ENCODE results near the gene KLF15.

KLF15 gene

GRCh38 chr3:126357295-126358037 lies at the start of gene KLF15:
TSS of gene KLF15 (minus strand) at chr3:126357408. CDS start at chr3:126352922, 4,486 bp downstream.
- peak; percentile 26 for DNase-seq (ENCODE audit: low read depth)

- no peak for DNase-seq (ENCODE audit: low read depth)
Measured at GRCh38 chr3:126406389-126407296, 49.4 kb upstream of the KLF15 start.

DNA sequence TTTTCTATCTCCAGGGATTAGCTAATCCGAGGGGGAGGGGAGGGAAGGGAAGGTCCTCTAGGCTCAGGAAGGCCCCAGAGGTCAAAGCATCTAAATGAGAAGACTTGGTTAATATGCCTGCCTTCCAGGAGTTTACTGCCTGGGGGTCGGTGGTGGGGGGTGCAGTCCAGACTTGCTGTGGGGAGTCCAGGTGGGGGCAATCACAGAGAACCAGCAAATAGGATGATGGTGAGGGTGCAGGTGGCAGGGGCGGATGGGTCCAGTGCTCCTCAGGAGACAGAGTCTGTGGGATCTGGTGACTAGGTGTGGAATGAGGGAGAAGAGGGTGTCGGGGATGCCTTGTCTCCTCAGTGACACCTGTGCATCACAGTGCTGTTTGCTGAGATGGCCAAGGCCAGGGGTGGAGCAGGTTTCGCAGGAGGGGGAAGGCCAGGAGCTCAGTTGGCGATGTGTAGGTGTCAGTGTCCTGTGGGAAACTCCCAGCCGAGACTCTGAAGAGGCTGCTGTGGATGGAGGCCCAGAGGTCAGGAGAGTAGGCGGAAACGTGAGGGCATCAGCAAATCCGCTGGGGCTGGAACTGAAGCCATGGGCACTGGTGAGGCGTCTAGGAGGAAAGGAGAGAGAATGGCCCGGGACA lies 45.6 kb upstream of the KLF15 start:
- DNase-seq (ENCODE audit: low read depth) = no peak

DNA sequence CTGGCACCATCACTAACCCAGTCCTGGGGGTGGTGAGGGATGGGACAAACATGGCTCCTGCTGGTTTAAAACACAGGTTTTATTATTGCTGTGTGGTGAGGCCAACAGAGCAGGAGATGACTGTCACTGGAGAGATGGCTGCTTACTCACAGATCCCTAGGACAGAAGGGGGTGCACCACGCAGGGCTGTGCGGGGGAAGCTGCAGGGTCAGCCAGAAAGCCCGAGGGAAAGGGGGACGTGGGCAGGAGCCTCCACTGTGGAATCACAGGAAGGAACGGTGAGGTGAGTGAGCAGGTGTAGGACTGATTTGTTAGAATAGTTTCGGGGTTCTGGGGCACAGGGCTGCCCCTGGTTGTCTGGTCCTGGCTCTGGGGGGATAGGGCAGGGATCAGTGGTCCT lies 45.0 kb upstream of the KLF15 start:
- DNase-seq (ENCODE audit: low read depth) = no peak

- no peak for DNase-seq (ENCODE audit: low read depth)
Measured at GRCh38 chr3:126401611-126402160, 44.5 kb upstream of the KLF15 start.

DNA sequence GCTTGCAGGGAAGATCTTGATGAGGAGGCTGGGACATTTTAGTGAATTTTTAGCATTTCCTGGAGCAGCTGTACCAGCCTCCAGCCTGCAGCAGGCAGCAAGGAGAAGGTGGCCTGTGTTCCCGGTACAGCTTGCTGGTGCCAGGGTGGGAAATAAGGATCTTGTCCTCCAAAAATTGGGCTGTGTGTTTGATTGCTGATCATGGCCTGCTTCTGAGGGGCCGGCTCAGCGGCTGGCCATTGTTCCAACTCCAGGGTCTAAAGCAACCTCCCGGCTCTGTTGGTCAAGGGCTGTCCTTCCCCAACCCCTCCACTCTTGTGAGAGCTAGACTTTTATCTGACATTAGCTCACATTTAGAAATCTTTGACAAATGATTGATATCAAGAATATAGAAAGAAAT lies 42.5 kb upstream of the KLF15 start:
- no peak for DNase-seq (ENCODE audit: low read depth)

- no peak for DNase-seq (ENCODE audit: low read depth)
Measured at GRCh38 chr3:126399351-126399735, 42.1 kb upstream of the KLF15 start.

DNA sequence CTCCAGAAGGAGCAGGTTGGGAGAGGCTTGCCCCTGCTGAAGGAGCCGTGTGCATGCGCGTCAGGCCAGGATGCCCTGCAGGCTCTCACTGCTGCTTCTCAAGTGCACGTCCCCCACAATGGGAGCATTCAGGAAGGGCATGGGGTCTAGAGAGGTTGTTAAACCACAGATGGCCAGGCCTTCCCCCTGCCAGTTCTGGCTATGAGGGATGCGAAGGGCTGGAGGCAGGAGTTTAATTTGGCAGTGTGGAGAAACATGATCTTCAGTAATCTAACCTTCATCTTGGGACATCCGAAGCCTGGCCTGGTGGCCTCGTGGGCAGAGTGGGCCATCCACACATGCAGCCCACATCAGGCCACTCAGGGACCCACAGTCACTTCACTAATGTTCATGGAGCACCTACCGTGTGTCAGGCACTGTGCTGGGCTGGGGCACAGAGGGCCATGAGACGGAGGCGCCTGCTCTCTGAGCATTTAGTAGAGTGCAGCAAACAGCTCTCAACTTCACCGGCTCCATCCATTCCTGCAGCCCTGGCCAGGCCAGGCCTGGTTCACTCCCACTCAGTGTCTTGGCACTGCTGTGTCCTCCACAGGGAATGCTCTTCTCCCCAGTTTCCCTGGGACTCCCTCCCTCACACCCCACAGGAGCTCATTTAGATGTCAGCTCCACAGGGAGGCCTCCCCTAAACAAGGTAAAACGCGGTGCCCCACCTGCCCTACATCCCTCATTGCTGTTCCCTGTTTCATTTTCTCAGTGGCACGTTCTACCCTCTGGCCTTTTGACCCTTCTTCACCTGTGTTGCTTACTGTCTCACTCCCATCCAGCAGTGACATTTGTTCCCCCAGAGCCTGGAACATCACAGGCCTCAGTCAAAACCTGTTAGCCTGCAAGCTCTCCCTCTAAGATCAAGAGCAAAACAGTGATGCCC lies 41.5 kb upstream of the KLF15 start:
- DNase-seq (ENCODE audit: low read depth) = no peak

DNA sequence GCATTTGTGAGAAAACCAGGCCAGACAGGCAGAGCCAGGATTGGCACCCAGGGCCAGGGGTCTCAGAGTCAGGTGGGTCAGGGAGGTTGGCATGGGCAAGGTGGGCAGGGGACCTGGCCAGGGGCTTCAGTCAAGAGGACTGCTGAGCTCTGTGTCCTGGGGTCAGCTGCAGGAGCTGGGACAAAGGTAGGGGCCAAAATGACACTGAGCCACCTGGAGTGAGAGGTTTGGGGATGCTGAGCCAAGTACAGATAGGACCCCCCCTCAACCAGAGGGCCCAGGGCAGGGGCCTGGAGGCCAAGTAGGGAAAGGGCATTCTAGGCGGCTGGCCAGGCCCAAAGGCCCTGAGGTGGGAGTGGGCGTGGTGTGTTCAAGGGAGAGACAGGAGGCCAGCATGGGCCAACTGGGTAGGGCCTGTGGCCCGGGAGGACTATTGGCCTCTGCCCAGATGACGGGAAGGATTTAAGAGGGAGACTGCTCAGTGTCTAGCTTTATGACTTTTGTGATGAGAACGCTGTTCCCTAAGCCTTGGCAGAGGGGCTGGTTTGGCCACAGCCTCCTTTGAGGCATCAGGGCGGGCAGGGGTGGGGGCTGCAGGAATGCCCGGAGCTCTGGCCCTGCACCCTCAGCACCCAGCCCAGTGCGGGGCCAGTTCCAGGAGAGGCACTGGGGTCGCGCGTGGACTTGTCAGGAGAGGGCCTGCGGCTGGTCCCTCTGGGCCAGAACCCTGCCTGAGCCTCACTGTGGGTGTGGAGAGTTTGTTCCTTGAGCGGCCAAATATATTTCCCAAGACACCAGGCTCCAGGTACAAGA lies 40.6 kb upstream of the KLF15 start:
- no peak for DNase-seq (ENCODE audit: low read depth)

DNA sequence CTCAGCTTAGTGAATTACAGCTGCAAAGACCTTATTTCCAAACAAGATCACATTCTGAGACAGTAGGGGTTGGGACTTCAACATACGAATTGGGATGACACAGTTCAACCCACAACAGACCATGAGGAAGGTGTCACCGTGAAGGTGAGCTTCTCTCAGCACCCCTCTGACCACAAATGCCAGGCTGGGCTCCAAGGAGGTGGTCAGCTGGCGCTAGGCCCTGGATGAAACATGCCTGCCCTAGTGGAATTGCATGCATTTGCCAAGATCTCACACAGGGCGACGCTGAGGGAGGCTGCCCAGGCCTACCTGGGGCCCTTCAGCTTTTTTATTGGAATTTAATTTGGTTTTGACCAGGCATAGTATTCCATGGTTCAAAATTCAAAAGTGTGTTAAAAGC lies 39.3 kb upstream of the KLF15 start:
- DNase-seq (ENCODE audit: low read depth) = no peak

- DNase-seq (ENCODE audit: low read depth) = no peak
Measured at GRCh38 chr3:126395846-126396513, 38.8 kb upstream of the KLF15 start.

GRCh38 chr3:126394977-126395321 lies 37.7 kb upstream of the KLF15 start:
- DNase-seq (ENCODE audit: low read depth) = no peak

DNA sequence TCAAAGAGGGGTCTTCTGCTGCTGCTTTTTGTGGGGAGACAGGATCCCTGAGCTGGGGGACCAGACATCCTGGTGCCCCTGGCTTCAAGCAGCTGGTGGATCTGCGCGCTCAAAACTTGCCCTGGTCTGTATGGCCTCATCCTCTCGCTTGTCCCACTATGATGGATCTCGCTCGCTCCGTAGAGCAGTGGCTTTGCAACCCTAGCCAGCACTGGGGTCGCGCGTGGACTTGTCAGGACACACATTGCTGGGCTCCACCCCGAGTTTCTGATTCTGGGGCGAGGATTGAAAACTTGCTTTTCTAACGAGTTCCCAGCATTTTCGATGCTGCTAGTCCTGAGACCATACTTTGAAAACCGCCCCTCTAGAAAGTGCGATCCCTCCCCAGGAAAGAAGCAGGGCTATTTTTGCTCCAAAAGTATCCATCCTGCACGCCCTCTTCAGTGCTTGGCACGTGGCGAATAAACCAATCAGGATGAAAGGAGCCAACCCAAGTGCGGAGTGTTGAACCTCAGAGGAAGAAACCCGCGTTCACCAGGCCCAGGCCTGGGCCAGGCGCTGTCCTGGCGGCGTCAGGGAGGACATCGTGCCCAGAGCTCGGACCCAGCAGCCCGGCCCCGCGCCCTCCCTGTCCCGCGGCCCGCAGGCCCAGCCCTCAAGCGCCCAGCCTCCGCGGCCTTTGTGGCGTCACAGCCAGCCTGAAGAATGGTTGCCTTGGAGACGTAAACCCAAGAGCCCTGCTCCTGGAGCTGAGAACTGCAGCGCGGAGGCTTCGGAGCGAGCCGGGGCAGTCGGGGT lies 37.2 kb upstream of the KLF15 start, which contains the start of gene CFAP100:
CFAP100 (plus strand) TSS at position 731 of the 798 bp plus-strand sequence. CDS start 1,092 bp downstream, outside the sequence.
- DNase-seq (ENCODE audit: low read depth) = no peak

DNA sequence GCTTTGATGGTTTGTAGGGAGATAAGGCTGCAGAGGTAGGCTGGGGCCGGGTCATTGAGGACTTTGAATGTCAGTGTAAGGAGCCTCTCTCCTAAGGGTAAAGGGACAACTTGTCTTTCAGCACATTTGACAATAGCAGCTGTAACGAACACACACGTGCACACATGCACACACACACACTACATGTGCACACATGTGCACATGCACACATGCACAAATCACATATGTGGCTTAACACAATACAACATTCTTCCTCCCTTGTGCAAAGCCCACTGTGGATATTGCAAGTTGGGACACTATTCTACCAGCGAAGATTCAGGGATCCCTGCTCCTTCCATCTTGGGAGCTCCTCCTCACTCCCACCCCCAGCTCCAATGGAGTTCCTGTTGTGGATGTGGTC lies 36.4 kb upstream of the KLF15 start:
- DNase-seq (ENCODE audit: low read depth) = no peak

- DNase-seq (ENCODE audit: low read depth) = no peak
Measured at GRCh38 chr3:126392246-126392645, 35.0 kb upstream of the KLF15 start.

DNA sequence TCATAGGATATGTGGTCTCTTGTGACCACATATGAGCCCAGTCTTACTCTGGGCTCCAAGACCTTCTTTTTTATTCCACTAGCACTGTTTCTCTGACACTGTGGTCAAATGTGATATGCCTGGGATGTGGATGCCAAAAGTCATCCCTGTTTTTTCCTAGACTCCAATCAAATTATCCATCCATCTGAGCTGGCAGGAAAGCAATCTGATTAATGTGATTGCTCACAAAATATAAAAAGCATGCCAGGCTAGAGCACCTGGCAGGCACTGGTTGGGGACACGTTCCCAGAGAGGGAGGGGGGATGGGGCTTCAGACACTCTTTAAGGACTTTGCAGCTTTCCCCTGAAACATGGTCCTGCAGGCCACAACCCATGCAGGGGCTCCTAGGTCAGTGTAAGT lies 34.4 kb upstream of the KLF15 start:
- no peak for DNase-seq (ENCODE audit: low read depth)

- no peak for DNase-seq (ENCODE audit: low read depth)
Measured at GRCh38 chr3:126390751-126391150, 33.5 kb upstream of the KLF15 start.

- DNase-seq (ENCODE audit: low read depth) = no peak
Measured at GRCh38 chr3:126390201-126390600, 33.0 kb upstream of the KLF15 start.

GRCh38 chr3:126389794-126390146 lies 32.6 kb upstream of the KLF15 start:
- DNase-seq (ENCODE audit: low read depth) = no peak

Data from HS-27A (cell line).